H1 (cell line): ENCODE data around the gene FAM174B. TPM values are rescaled to one million over a fixed set of nuclear protein-coding genes. Genes with fewer than 3 reads are reported as not detected.
A peak's percentile ranks its signal among the peaks of the same experiment; 100 is the strongest.

Experiments
- CBX8 ChIP-seq: fragments of 300-800, 300-1000 bp; sonication (generic); IDR thresholded peaks from 2 replicates; pipeline ENCODE4 v1.7.1; 2016; ENCODE audit warnings: low read depth, low read length, borderline replicate concordance
- CEBPB ChIP-seq: IDR thresholded peaks from 2 replicates; pipeline ENCODE4 v1.6.1; 2012; ENCODE audit warnings: low read depth, low read length
- CHD7 ChIP-seq: fragments of 300-600 bp; sonication (generic); IDR thresholded peaks from 2 replicates; pipeline ENCODE4 v1.7.1; 2012; ENCODE audit warnings: low read length, moderate library complexity, mild to moderate bottlenecking, inconsistent platforms; ENCODE audit not compliant: insufficient replicate concordance
- EGR1 ChIP-seq: IDR thresholded peaks from 2 replicates; pipeline ENCODE4 v1.6.1; 2011; ENCODE audit warnings: low read depth, low read length, borderline replicate concordance
- FOSL1 ChIP-seq: IDR thresholded peaks from 2 replicates; pipeline ENCODE4 v1.6.1; 2011; ENCODE audit warnings: mild to moderate bottlenecking, low read depth, low read length, moderate library complexity; ENCODE audit not compliant: insufficient read depth
- KDM4A ChIP-seq: IDR thresholded peaks from one replicate; pipeline ENCODE4 v1.7.1; 2012; ENCODE audit warnings: low read depth, mild to moderate bottlenecking, moderate library complexity, low read length, inconsistent platforms; ENCODE audit not compliant: severe bottlenecking
- NRF1 ChIP-seq: IDR thresholded peaks from 2 replicates; pipeline ENCODE4 v1.6.1; 2011; ENCODE audit warnings: mild to moderate bottlenecking, low read depth, low read length, improper control_type of control experiment
- POLR2A ChIP-seq, 2 experiments: IDR thresholded peaks; 1 replicate in 1 of 2; 2 replicates in 1 of 2; pipeline ENCODE4 v1.6.1; 2011; ENCODE audit warnings: low read depth in 2 of 2, low read length in 2 of 2, mild to moderate bottlenecking in 2 of 2; ENCODE audit errors: control extremely low read depth in 1 of 2
- SIN3A ChIP-seq, 2 experiments: IDR thresholded peaks in 1 of 2; conservative IDR thresholded peaks in 1 of 2; 2 replicates each; pipeline ENCODE4 v1.6.1; 2011 to 2012; ENCODE audit warnings: low read length in 2 of 2, improper control_type of control experiment in 1 of 2, low read depth in 1 of 2, mild to moderate bottlenecking in 1 of 2
- TCF12 ChIP-seq: IDR thresholded peaks from 2 replicates; pipeline ENCODE4 v1.6.1; 2011; ENCODE audit warnings: low read depth, mild to moderate bottlenecking, low read length
- ZNF274 ChIP-seq: IDR thresholded peaks from 2 replicates; pipeline ENCODE4 v1.7.0; 2012; ENCODE audit warnings: low read length, borderline replicate concordance; ENCODE audit errors: extremely low read depth
- polyA plus RNA-seq, 7 experiments: library from polyadenylated mRNA; depleted of rRNA in 3 of 7; stranded (reverse) in 5 of 7; unstranded in 2 of 7; fragments of >200 nt in 5 of 7; fragments of 200-250 nt in 2 of 7; gene quantifications; 1 replicate in 5 of 7; 2 replicates in 1 of 7; 4 replicates in 1 of 7; pipeline versions ENCODE4 v1.2.1 to v1.2.3, GENCODE V29; 2011 to 2013; ENCODE audit warnings: missing spikeins in 2 of 7, mixed read lengths in 2 of 7
- total RNA-seq: library from RNA; stranded (reverse); fragmentation: NEBNext Ultra II Directional; extraction: Animal tissue kit (Norgen Biotek cat#: 25700); gene quantifications from 2 replicates; pipeline ENCODE4 v1.2.1, GENCODE V29; 2021

Gene FAM174B
- total and polyA plus RNA-seq, 2 of the 8 experiments (the other 6 are each of a cell fraction or from before 2014, with no cell fraction given) = 9.3 to 35.2 TPM

- no peak for TF ChIP-seq CHD7
- TF ChIP-seq ZNF274 = no peak
- TF ChIP-seq CBX8 = no peak
- TF ChIP-seq CEBPB = 0 out of 2 replicates have a peak, but pooled peaks have one; percentile 18
- TF ChIP-seq SIN3A (conservative IDR thresholded peaks at IDR 0.05 in 1 of 2, IDR thresholded peaks at IDR 0.05 in 1 of 2; ENCODE audit: low read depth in 1 of 2, low read length in 2 of 2) = no peak
- no peak for TF ChIP-seq TCF12
- TF ChIP-seq NRF1 = no peak
- no peak for TF ChIP-seq KDM4A
- TF ChIP-seq POLR2A (IDR thresholded peaks at IDR 0.05; ENCODE audit: control extremely low read depth in 1 of 2, low read depth in 2 of 2, low read length in 2 of 2) = no peak
- TF ChIP-seq FOSL1 = no peak
- no peak for TF ChIP-seq EGR1
Measured at GRCh38 chr15:92693691-92694331, 38.2 kb upstream of the FAM174B start (continued).
